ENCODE data around the gene MRGPRX4.
"Not testable (repeated sequence)": the region's sequence is repeated elsewhere in the genome, so short reads cannot be mapped to it uniquely, and the experiment has no call there.

MRGPRX4 gene

GRCh38 chr11:18172666-18173065 is at the start of gene MRGPRX4:
Gene MRGPRX4, plus strand, starts transcription at chr11:18172837. Its CDS starts 420 bp downstream, at chr11:18173257.
- H3K27ac ChIP-seq (ENCODE audit: low read length) = no peak within 1 kb of the TSS
- H3K27me3 ChIP-seq (ENCODE audit: control insufficient read depth in 1 of 2, insufficient read depth in 2 of 2, low read length in 2 of 2) = peaks cover 0 to 6% of the 10 kb centered on the region in 2 donors
- H3K9me3 ChIP-seq (ENCODE audit: control insufficient read depth in 2 of 2, low read length in 2 of 2) = no peaks in the 10 kb centered on the region
- no peak within 1 kb of the TSS for H3K4me3 ChIP-seq (ENCODE audit: low read length in 2 of 2)
- H3K9ac ChIP-seq (ENCODE audit: low read length in 2 of 2) = no peak within 1 kb of the TSS
- no peaks in the 10 kb centered on the region for H3K4me1 ChIP-seq (ENCODE audit: control insufficient read depth, insufficient read depth, low read length)
- H3K36me3 ChIP-seq (ENCODE audit: control insufficient read depth in 2 of 2, insufficient read depth in 2 of 2, low read length in 2 of 2) = no peaks in the 10 kb centered on the region

- H3K36me3 ChIP-seq (ENCODE audit: control insufficient read depth in 2 of 2, insufficient read depth in 2 of 2, low read length in 2 of 2); H3K9ac ChIP-seq (ENCODE audit: low read length in 2 of 2); H3K4me1 ChIP-seq (ENCODE audit: control insufficient read depth, insufficient read depth, low read length); H3K27ac ChIP-seq (ENCODE audit: low read length); H3K9me3 ChIP-seq (ENCODE audit: control insufficient read depth in 2 of 2, low read length in 2 of 2); H3K27me3 ChIP-seq (ENCODE audit: control insufficient read depth in 1 of 2, insufficient read depth in 2 of 2, low read length in 2 of 2); H3K4me3 ChIP-seq (ENCODE audit: low read length in 2 of 2): not testable (repeated sequence)
Observed at GRCh38 chr11:18131115-18131514, 41.5 kb upstream of the MRGPRX4 start.

GRCh38 chr11:18132341-18132740 is 40.3 kb upstream of the MRGPRX4 start, which contains the start of gene MRGPRX3:
Gene MRGPRX3, plus strand, starts transcription at chr11:18132571. Its CDS starts 4,632 bp downstream, at chr11:18137203.
- H3K9ac ChIP-seq (ENCODE audit: low read length in 2 of 2) = no peak within 1 kb of the TSS
- H3K4me1 ChIP-seq (ENCODE audit: control insufficient read depth, insufficient read depth, low read length) = no peaks in the 10 kb centered on the region
- H3K9me3 ChIP-seq (ENCODE audit: control insufficient read depth in 2 of 2, low read length in 2 of 2) = no peaks in the 10 kb centered on the region
- H3K4me3 ChIP-seq (ENCODE audit: low read length in 2 of 2) = no peak within 1 kb of the TSS
- no peaks in the 10 kb centered on the region for H3K27me3 ChIP-seq (ENCODE audit: control insufficient read depth in 1 of 2, insufficient read depth in 2 of 2, low read length in 2 of 2)
- H3K36me3 ChIP-seq (ENCODE audit: control insufficient read depth in 2 of 2, insufficient read depth in 2 of 2, low read length in 2 of 2) = no peaks in the 10 kb centered on the region
- no peak within 1 kb of the TSS for H3K27ac ChIP-seq (ENCODE audit: low read length)

GRCh38 chr11:18135308-18135707 is 37.3 kb upstream of the MRGPRX4 start:
- H3K4me3 ChIP-seq (ENCODE audit: low read length in 2 of 2) = no peak overlapping the region
- no peaks in the 10 kb centered on the region for H3K9me3 ChIP-seq (ENCODE audit: control insufficient read depth in 2 of 2, low read length in 2 of 2)
- H3K36me3 ChIP-seq (ENCODE audit: control insufficient read depth in 2 of 2, insufficient read depth in 2 of 2, low read length in 2 of 2) = no peaks in the 10 kb centered on the region
- no peaks in the 10 kb centered on the region for H3K4me1 ChIP-seq (ENCODE audit: control insufficient read depth, insufficient read depth, low read length)
- H3K27me3 ChIP-seq (ENCODE audit: control insufficient read depth in 1 of 2, insufficient read depth in 2 of 2, low read length in 2 of 2) = peaks cover 0 to 2% of the 10 kb centered on the region in 2 donors
- no peak overlapping the region for H3K9ac ChIP-seq (ENCODE audit: low read length in 2 of 2)
- no peak overlapping the region for H3K27ac ChIP-seq (ENCODE audit: low read length)

- Histone ChIP-seq H3K36me3 (ENCODE audit: control insufficient read depth in 2 of 2, insufficient read depth in 2 of 2, low read length in 2 of 2) (no peaks in the 10 kb centered on the region), H3K4me3 (ENCODE audit: low read length in 2 of 2) (no peak overlapping the region), H3K9me3 (ENCODE audit: control insufficient read depth in 2 of 2, low read length in 2 of 2) (no peaks in the 10 kb centered on the region), H3K9ac (ENCODE audit: low read length in 2 of 2) (no peak overlapping the region), H3K4me1 (ENCODE audit: control insufficient read depth, insufficient read depth, low read length) (no peaks in the 10 kb centered on the region), H3K27ac (ENCODE audit: low read length) (no peak overlapping the region), H3K27me3 (ENCODE audit: control insufficient read depth in 1 of 2, insufficient read depth in 2 of 2, low read length in 2 of 2) (peaks cover 0 to 2% of the 10 kb centered on the region in 2 donors)
Observed at GRCh38 chr11:18137186-18137800, 35.3 kb upstream of the MRGPRX4 start.

GRCh38 chr11:18140145-18140544 is 32.5 kb upstream of the MRGPRX4 start:
- no peak overlapping the region for H3K27ac ChIP-seq (ENCODE audit: low read length)
- no peak overlapping the region for H3K4me3 ChIP-seq (ENCODE audit: low read length in 2 of 2)
- H3K27me3 ChIP-seq (ENCODE audit: control insufficient read depth in 1 of 2, insufficient read depth in 2 of 2, low read length in 2 of 2) = peaks cover 2% of the 10 kb centered on the region in 2 donors
- no peaks in the 10 kb centered on the region for H3K36me3 ChIP-seq (ENCODE audit: control insufficient read depth in 2 of 2, insufficient read depth in 2 of 2, low read length in 2 of 2)
- no peaks in the 10 kb centered on the region for H3K9me3 ChIP-seq (ENCODE audit: control insufficient read depth in 2 of 2, low read length in 2 of 2)
- H3K9ac ChIP-seq (ENCODE audit: low read length in 2 of 2) = no peak overlapping the region
- no peaks in the 10 kb centered on the region for H3K4me1 ChIP-seq (ENCODE audit: control insufficient read depth, insufficient read depth, low read length)

GRCh38 chr11:18144243-18144642 is 28.4 kb upstream of the MRGPRX4 start:
- Histone ChIP-seq H3K9ac (ENCODE audit: low read length in 2 of 2) (no peak overlapping the region), H3K9me3 (ENCODE audit: control insufficient read depth in 2 of 2, low read length in 2 of 2) (no peaks in the 10 kb centered on the region)

GRCh38 chr11:18145025-18145424 is 27.6 kb upstream of the MRGPRX4 start:
- no peaks in the 10 kb centered on the region for H3K36me3 ChIP-seq (ENCODE audit: control insufficient read depth in 2 of 2, insufficient read depth in 2 of 2, low read length in 2 of 2)
- no peak overlapping the region for H3K4me3 ChIP-seq (ENCODE audit: low read length in 2 of 2)

More at GRCh38 chr11:18144243-18144642, 28.4 kb upstream of the MRGPRX4 start:
- no peak overlapping the region for H3K27ac ChIP-seq (ENCODE audit: low read length)
- H3K4me1 ChIP-seq (ENCODE audit: control insufficient read depth, insufficient read depth, low read length) = no peaks in the 10 kb centered on the region
- no peaks in the 10 kb centered on the region for H3K36me3 ChIP-seq (ENCODE audit: control insufficient read depth in 2 of 2, insufficient read depth in 2 of 2, low read length in 2 of 2)
- no peak overlapping the region for H3K4me3 ChIP-seq (ENCODE audit: low read length in 2 of 2)
- H3K27me3 ChIP-seq (ENCODE audit: control insufficient read depth in 1 of 2, insufficient read depth in 2 of 2, low read length in 2 of 2) = peaks cover 2 to 9% of the 10 kb centered on the region in 2 donors

GRCh38 chr11:18145837-18146236 is 26.8 kb upstream of the MRGPRX4 start:
- no peaks in the 10 kb centered on the region for H3K9me3 ChIP-seq (ENCODE audit: control insufficient read depth in 2 of 2, low read length in 2 of 2)
- no peaks in the 10 kb centered on the region for H3K36me3 ChIP-seq (ENCODE audit: control insufficient read depth in 2 of 2, insufficient read depth in 2 of 2, low read length in 2 of 2)
- no peak overlapping the region for H3K27ac ChIP-seq (ENCODE audit: low read length)
- peaks cover 2 to 7% of the 10 kb centered on the region in 2 donors for H3K27me3 ChIP-seq (ENCODE audit: control insufficient read depth in 1 of 2, insufficient read depth in 2 of 2, low read length in 2 of 2)
- no peak overlapping the region for H3K4me3 ChIP-seq (ENCODE audit: low read length in 2 of 2)
- H3K9ac ChIP-seq (ENCODE audit: low read length in 2 of 2) = no peak overlapping the region
- no peaks in the 10 kb centered on the region for H3K4me1 ChIP-seq (ENCODE audit: control insufficient read depth, insufficient read depth, low read length)

More at GRCh38 chr11:18145025-18145424, 27.6 kb upstream of the MRGPRX4 start:
- Histone ChIP-seq H3K9me3 (ENCODE audit: control insufficient read depth in 2 of 2, low read length in 2 of 2) (no peaks in the 10 kb centered on the region), H3K27me3 (ENCODE audit: control insufficient read depth in 1 of 2, insufficient read depth in 2 of 2, low read length in 2 of 2) (peaks cover 2 to 7% of the 10 kb centered on the region in 2 donors), H3K4me1 (ENCODE audit: control insufficient read depth, insufficient read depth, low read length) (no peaks in the 10 kb centered on the region), H3K27ac (ENCODE audit: low read length) (no peak overlapping the region), H3K9ac (ENCODE audit: low read length in 2 of 2) (no peak overlapping the region)

GRCh38 chr11:18151581-18151980 is 21.1 kb upstream of the MRGPRX4 start:
- Histone ChIP-seq H3K9ac (ENCODE audit: low read length in 2 of 2) (no peak overlapping the region), H3K27me3 (ENCODE audit: control insufficient read depth in 1 of 2, insufficient read depth in 2 of 2, low read length in 2 of 2) (peaks cover 0 to 6% of the 10 kb centered on the region in 2 donors), H3K36me3 (ENCODE audit: control insufficient read depth in 2 of 2, insufficient read depth in 2 of 2, low read length in 2 of 2) (no peaks in the 10 kb centered on the region), H3K27ac (ENCODE audit: low read length) (no peak overlapping the region), H3K9me3 (ENCODE audit: control insufficient read depth in 2 of 2, low read length in 2 of 2) (no peaks in the 10 kb centered on the region), H3K4me1 (ENCODE audit: control insufficient read depth, insufficient read depth, low read length) (no peaks in the 10 kb centered on the region), H3K4me3 (ENCODE audit: low read length in 2 of 2) (no peak overlapping the region)

- peaks cover 0 to 2% of the 10 kb centered on the region in 2 donors for H3K27me3 ChIP-seq (ENCODE audit: control insufficient read depth in 1 of 2, insufficient read depth in 2 of 2, low read length in 2 of 2)
- H3K36me3 ChIP-seq (ENCODE audit: control insufficient read depth in 2 of 2, insufficient read depth in 2 of 2, low read length in 2 of 2) = no peaks in the 10 kb centered on the region
Observed at GRCh38 chr11:18168372-18168771, 4.3 kb upstream of the MRGPRX4 start.

More at GRCh38 chr11:18168372-18168771, 4.3 kb upstream of the MRGPRX4 start:
- Histone ChIP-seq H3K27ac (ENCODE audit: low read length) (no peak overlapping the region), H3K4me1 (ENCODE audit: control insufficient read depth, insufficient read depth, low read length) (no peaks in the 10 kb centered on the region), H3K4me3 (ENCODE audit: low read length in 2 of 2) (no peak overlapping the region), H3K9ac (ENCODE audit: low read length in 2 of 2) (no peak overlapping the region), H3K9me3 (ENCODE audit: control insufficient read depth in 2 of 2, low read length in 2 of 2) (no peaks in the 10 kb centered on the region)
